ENCODE data around the gene IQSEC1. TPM values are rescaled to one million over a fixed set of nuclear protein-coding genes. Genes with fewer than 3 reads are reported as not detected.

The IQSEC1 gene
- total RNA-seq, 1 donor from 2014 or later = 59.7 TPM

- intact Hi-C loops (cut with DNase I) = no loop called here
- no peak for DNase-seq (ENCODE audit: low spot score)
These were observed 762 bp upstream of the IQSEC1 start for GRCh38 chr3:13074006-13074375.

GRCh38 chr3:13072600-13073325 is 466 bp downstream of the IQSEC1 start:
- intact Hi-C loops (cut with DNase I) = no loop called here
- DNase-seq (ENCODE audit: low spot score) = no peak

GRCh38 chr3:13072239-13072599 is 1.0 kb downstream of the IQSEC1 start:
- peak; percentile 88 for DNase-seq (ENCODE audit: low spot score)
- intact Hi-C loops (cut with DNase I) = no loop called here

DNA sequence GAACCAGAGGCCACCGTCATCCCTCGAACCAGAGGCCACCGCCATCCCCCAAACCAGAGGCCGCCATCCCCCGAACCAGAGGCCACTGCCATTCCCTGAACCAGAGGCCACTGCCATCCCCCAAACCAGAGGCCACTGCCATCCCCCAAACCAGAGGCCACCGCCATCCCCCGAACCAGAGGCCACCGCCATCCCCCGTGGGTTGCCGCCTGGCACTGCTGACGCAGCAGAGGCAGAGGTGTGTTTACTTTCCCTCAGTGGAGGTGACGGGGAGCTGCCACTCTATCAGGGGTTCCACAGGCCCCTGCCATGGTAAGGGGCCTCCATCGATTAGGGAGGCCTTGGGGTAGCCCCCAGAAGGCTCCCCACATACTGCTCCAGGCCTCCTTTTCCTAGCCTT is 1.5 kb downstream of the IQSEC1 start:
- intact Hi-C loops (cut with DNase I) = no loop called here
- DNase-seq (ENCODE audit: low spot score) = no peak

- DNase-seq (ENCODE audit: low spot score) = no peak
- intact Hi-C loops (cut with DNase I) = no loop called here
These were observed 2.7 kb downstream of the IQSEC1 start for GRCh38 chr3:13070391-13071070.

DNA sequence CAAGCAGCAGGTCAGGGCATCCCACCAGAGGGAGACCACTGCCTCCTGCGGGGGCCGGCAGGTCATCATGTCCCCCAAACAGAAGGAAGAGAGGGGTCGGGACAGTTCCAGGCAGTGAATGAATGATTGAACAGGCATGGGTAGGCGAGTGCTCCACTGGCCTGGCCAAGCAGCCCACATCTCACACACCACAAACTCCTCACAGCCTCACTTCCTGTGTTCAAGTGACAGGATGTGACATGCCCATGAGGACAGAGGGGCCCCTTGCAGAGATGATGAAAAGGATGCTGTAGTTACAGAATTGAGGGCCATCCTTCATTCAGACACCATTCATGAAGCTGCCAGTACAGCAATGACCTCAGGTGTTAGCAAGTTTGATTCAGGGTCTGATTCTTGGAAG is 3.7 kb downstream of the IQSEC1 start:
- no peak for DNase-seq (ENCODE audit: low spot score)
- intact Hi-C loops (cut with DNase I) = no loop called here

DNA sequence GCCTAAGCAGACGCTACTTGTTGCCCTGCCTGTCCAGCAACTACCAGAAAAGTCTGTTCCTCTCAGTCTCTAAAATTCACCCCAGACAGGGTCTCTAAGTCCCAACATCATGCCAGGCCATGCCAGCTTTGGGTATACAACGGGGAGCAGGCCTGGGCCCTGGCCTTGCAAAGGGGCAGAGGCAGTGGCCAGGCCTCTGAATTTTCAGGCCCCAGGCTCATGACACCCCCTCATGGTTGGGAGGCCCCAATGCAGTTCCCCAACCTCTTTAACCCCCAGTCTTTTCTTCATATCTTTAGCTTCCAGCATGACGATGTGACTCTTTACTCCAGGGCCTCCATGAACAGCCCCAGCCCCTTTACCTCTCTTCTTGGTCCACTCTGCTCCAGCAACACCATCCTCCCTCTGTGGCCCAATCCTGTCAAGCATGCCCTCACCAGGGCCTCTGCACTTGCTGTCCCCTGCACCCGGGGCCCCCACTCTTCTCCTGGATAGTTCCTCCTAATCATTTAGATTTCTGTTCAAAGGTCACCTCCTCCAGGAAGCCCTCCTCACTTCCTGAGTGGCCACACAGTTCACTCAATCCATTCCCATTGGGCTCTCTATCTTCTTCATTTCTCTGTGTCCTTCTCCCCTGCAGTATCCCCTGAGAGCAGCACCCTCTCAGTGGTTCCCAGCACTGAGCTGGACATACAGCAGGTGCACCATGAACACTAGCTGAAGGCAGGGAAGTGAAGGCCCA is 4.8 kb downstream of the IQSEC1 start:
- intact Hi-C loops (cut with DNase I) = no loop called here
- DNase-seq (ENCODE audit: low spot score) = no peak

GRCh38 chr3:13067778-13068177 is 5.5 kb downstream of the IQSEC1 start:
- DNase-seq (ENCODE audit: low spot score) = no peak
- intact Hi-C loops (cut with DNase I) = no loop called here

GRCh38 chr3:13066834-13067233 is 6.4 kb downstream of the IQSEC1 start:
- intact Hi-C loops (cut with DNase I) = no loop called here
- DNase-seq (ENCODE audit: low spot score) = no peak

- intact Hi-C loops (cut with DNase I) = no loop called here
- DNase-seq (ENCODE audit: low spot score) = no peak
These were observed 7.0 kb downstream of the IQSEC1 start for GRCh38 chr3:13066236-13066635.

DNA sequence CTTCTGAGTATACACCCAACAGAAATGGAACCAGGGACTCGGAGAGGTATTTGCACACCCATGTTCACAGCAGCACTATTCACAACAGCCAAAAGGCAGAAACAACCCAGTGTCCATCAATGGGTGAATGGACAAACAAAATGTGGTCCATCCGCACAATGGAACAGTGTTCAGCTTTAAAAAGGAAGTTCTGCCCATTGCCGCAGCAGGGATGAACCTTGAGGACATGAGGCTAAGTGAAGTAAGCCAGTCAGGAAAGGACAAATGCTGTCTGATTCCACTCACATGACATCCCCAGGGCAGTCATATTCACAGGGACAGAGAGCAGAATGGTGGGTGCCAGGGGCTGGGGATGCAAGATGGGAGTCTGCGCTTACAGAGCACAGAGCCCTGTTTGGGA is 7.5 kb downstream of the IQSEC1 start:
- DNase-seq (ENCODE audit: low spot score) = no peak
- intact Hi-C loops (cut with DNase I) = no loop called here

GRCh38 chr3:13064964-13065363 is 8.3 kb downstream of the IQSEC1 start:
- DNase-seq (ENCODE audit: low spot score) = no peak
- intact Hi-C loops (cut with DNase I) = no loop called here

- no peak for DNase-seq (ENCODE audit: low spot score)
- intact Hi-C loops (cut with DNase I) = no loop called here
These were observed 8.9 kb downstream of the IQSEC1 start for GRCh38 chr3:13064159-13064868.

DNA sequence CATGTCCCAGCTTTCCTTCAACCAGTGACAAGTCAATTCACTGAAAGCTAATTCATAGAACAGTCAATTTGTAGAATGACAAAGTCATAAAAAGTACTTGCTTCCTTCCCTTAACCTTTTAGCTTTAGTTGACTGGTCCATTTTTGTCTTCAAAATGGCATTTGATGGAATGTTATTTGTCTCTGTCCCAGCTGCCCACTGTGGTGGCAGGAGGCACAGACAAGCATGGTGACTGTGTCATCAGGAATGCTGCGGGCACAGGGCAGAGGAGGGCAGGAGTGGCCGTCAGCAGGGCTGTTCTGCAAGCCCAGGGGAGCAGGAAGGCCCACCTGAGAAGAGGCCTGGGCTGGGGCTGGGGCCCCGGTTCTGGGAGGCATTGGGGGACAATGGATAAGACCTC is 10.0 kb downstream of the IQSEC1 start:
- DNase-seq (ENCODE audit: low spot score) = no peak
- intact Hi-C loops (cut with DNase I) = no loop called here

DNA sequence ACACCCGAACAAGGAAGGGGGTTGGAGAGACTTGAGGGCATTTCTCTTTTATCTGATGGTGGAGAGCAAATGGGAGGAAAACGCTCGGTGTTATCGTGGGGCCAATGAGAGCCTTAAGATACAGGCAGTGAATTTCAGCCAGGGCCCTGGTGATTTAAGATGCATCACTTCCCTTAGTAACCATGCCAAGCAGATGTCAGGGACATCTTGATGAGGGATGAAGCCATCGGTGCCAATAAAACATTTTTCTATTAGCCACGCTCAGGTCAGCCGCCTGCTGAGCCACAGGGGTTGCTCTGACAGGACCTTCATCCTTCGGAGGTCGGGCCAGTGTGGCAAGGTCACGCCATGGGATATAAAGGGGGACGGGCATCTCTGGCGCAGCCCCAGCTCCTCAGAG is 10.6 kb downstream of the IQSEC1 start:
- intact Hi-C loops (cut with DNase I) = no loop called here
- DNase-seq (ENCODE audit: low spot score) = no peak

- intact Hi-C loops (cut with DNase I) = no loop called here
- DNase-seq (ENCODE audit: low spot score) = no peak
These were observed 12.8 kb downstream of the IQSEC1 start for GRCh38 chr3:13060341-13060910.

- intact Hi-C loops (cut with DNase I) = no loop called here
These were observed 14.7 kb downstream of the IQSEC1 start for GRCh38 chr3:13058346-13059120.

DNA sequence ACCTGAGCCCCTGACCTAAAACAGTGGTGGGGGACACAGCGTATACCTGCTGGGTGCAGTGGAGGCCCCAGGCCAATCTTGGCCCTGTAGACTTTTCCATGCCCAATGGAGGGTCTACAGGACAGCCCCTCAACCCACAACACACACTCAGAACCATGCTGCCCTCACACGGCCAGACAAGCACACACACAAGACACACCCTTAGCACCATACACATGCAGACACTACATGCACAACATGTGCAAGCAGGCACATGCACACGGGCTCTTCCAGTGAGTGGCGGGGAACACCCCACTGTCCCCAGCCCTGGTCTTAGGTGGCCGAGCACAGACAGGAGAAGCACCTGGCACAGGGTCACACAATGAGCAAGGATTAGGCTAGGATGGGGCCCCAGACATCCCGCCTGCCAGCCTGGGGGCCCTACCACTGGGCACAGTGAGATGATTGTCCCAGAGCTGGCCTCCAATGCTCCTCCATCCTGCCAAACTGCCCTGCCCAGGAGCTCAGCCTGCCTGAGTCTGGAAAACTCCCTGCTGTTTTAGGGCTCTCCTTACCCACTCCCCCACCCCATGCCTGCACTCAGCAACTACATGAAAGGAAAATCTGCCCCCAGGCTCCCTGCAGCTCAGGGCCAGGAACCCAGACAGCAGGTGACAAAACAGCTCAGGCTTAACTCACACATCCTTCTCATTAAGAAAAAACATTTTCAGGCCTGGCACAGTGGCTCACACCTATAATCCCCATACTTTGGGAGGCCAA is 15.8 kb downstream of the IQSEC1 start:
- intact Hi-C loops (cut with DNase I) = no loop called here
- DNase-seq (ENCODE audit: low spot score) = no peak

More at GRCh38 chr3:13058346-13059120, 14.7 kb downstream of the IQSEC1 start:
- no peak for DNase-seq (ENCODE audit: low spot score)

All from cardiac septum (tissue), 1 donor.